Parathyroid adenoma (tissue), 2 donors: ENCODE data around the gene TANGO2.

Source experiments
- H2AFZ ChIP-seq: fragments of 300-600 bp; sonication (generic); one replicate; pipeline ENCODE4 v1.7.0; 2017; ENCODE audit warnings: antibody characterized with exemption, mild to moderate bottlenecking
- H3K27ac ChIP-seq: fragments of 300-600 bp; sonication (generic); one replicate; pipeline ENCODE4 v1.7.0; 2017
- H3K27me3 ChIP-seq: fragments of 300-600 bp; sonication (generic); one replicate; pipeline ENCODE4 v1.7.0; 2017; ENCODE audit warnings: low read length; ENCODE audit not compliant: control insufficient read depth, insufficient read depth
- H3K36me3 ChIP-seq: fragments of 300-600 bp; sonication (generic); one replicate; pipeline ENCODE4 v1.7.0; 2017; ENCODE audit warnings: low read length; ENCODE audit not compliant: control insufficient read depth, insufficient read depth
- H3K4me1 ChIP-seq: fragments of 300-600 bp; sonication (generic); one replicate; pipeline ENCODE4 v1.7.0; 2017; ENCODE audit warnings: control low read depth
- H3K4me2 ChIP-seq: fragments of 300-600 bp; sonication (generic); one replicate; pipeline ENCODE4 v1.7.0; 2017; ENCODE audit warnings: low read length
- H3K4me3 ChIP-seq: fragments of 300-600 bp; sonication (generic); one replicate; pipeline ENCODE4 v1.7.0; 2017; ENCODE audit warnings: low read depth, low read length
- H3K79me2 ChIP-seq: fragments of 300-600 bp; sonication (generic); one replicate; pipeline ENCODE4 v1.7.0; 2017; ENCODE audit warnings: control low read depth
- H3K9ac ChIP-seq: fragments of 300-600 bp; sonication (generic); one replicate; pipeline ENCODE4 v1.7.0; 2017; ENCODE audit warnings: mild to moderate bottlenecking
- H3K9me3 ChIP-seq: fragments of 300-600 bp; sonication (generic); one replicate; pipeline ENCODE4 v1.7.0; 2017; ENCODE audit warnings: low read length; ENCODE audit not compliant: control insufficient read depth
- CTCF ChIP-seq: fragments of 300-600 bp; sonication (generic); IDR thresholded peaks from one replicate; pipeline ENCODE4 v1.7.0; 2017; ENCODE audit warnings: antibody characterized with exemption, mild to moderate bottlenecking
- donor health status: primary hyperparathyroidism.

The TANGO2 gene

GRCh38 chr22:20115691-20116375, 94.9 kb downstream of the TANGO2 start, which contains the start of gene RANBP1:
TSS of gene RANBP1 (plus strand) at chr22:20116104. CDS start at chr22:20116185, 81 bp downstream.
- H3K79me2 ChIP-seq: peaks cover 2% of the 10 kb centered on the region
- H3K4me3 ChIP-seq: peak within 1 kb of the TSS; percentile 61
- H3K4me2 ChIP-seq: peak within 1 kb of the TSS; percentile 63
- H3K9ac ChIP-seq: peak within 1 kb of the TSS; percentile 46
- H3K9me3 ChIP-seq: no peaks in the 10 kb centered on the region
- H3K36me3 ChIP-seq: no peaks in the 10 kb centered on the region
- peak within 1 kb of the TSS; percentile 80 for H2AFZ ChIP-seq
- H3K27me3 ChIP-seq: no peaks in the 10 kb centered on the region
- H3K27ac ChIP-seq: peak within 1 kb of the TSS; percentile 71
- no peaks in the 10 kb centered on the region for H3K4me1 ChIP-seq
- TF ChIP-seq CTCF: no peak

DNA sequence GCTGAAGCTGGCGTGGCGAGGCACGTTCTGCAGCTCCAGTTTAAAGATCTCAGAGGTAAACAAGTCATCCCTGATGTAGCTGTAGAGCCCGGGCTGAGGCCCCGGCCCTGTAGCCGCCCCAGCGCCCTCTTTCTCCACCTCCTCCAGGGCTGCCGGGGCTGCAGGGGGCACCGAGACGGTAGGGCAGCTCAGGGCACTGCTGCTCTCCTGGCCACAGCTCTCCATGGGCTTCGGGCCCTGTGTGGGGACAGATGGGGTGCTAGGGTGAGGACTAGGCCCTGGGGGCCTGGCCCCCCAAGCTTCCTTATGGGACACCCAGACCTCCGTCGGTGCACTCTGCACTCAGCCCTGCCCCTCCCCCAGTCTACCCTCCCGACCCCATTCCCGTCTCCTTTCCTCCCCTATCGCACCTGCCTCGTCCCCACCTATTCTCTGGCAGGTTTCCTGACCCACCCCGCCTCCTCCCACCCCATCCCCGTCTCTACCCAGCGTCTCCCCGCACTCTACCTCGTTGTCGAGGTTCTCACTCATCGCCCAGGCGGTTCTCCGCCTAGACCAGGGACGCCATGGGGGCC, 95.6 kb downstream of the TANGO2 start:
- Histone ChIP-seq H3K36me3 (no peaks in the 10 kb centered on the region), H3K9ac (no peak overlapping the region), H3K4me3 (peak overlapping the region; percentile 61), H3K27ac (peak overlapping the region; percentile 71), H2AFZ (peak overlapping the region; percentile 80), H3K4me2 (peak overlapping the region; percentile 63), H3K27me3 (no peaks in the 10 kb centered on the region), H3K79me2 (peaks cover 2% of the 10 kb centered on the region), H3K4me1 (no peaks in the 10 kb centered on the region), H3K9me3 (no peaks in the 10 kb centered on the region)
- no peak for TF ChIP-seq CTCF
